CD4-positive, alpha-beta T cell treated with Interleukin-6 at 100 ng/mL for 8 hours (primary cell): ENCODE results near the gene TMEM132E.

Experiments used
- DNase-seq: peaks from one replicate; pipeline ENCODE4 v3.0.0-alpha.2; 2020; ENCODE audit warnings: mixed read lengths, low spot score

The TMEM132E gene

DNA sequence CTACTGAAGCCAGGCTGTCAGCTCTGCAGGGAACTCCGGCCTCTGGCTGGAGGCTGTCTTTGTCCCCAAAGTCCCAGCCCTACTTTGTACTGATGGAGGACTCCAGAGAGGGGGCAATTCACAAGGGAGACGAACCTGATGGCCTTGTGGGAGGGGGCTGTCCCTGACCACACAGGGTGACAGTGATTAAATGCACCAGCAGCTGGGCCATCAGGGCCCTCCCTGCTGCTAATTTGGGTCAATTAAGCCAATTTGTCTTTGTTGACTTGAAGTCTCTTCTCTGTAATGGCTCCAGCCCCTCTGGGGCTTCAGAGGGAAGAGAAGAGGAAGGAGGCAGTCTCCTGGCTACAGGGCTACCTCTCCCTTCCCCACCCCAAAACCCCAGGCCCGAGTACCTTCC is 22.0 kb downstream of the TMEM132E start:
- DNase-seq = no peak

DNA sequence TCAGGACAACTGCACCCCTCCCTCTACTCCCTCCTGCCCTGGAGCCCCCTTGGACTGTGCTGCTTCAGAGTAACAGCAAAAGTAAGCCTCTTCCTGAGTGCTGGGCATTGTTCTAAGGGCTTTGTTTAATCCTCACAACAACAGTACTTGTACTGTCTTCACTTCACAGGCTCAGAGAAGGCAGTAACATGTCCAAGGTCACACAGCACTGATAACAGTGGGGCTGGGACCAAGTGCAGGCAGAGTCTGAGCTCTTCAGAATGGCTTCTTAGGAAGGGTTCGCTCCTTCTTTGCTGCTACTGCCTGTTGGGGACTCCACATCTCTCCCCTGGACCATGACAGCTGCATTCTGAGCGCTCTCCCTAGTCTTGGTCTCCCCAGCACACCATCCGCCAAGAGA is 24.6 kb downstream of the TMEM132E start:
- no peak for DNase-seq

DNA sequence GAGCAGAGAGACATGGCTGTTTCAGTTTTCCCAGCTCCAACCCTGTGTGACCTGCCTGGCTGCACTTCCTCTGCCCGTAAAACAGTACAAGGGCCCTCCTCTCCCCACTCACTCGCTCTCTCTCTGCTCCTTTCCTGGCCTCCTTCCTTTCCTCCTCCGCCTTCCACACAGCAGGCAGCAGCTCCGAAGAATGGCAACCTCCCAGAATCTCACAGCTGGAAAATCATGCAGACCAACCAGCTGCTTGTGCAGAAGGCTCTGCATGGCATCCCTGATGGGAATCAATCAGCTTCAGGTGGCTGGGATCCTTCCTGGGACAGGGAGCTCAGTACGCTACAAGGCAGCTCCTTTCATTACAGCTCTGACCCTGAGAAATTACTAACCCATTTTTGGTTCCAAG is 27.4 kb downstream of the TMEM132E start:
- DNase-seq = no peak

DNA sequence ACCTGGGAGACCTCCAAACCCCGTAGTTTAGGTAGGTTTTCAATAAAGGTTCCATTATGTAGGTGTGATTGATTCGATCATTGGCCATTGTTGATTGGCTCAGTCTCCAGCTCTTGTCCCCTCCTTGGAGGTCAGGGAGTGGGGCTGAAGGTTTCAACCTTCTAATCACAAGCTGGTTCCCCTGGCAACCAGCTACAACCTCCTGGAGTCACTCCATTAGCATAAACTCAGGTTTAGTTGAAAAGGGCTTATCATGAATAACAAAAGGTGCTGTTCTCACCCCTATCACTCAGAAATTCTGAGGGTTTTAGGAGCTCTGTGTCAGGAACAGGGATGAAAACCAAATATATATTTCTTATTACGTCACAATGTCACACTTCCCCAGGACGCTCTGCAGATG is 28.5 kb downstream of the TMEM132E start:
- DNase-seq = no peak

DNA sequence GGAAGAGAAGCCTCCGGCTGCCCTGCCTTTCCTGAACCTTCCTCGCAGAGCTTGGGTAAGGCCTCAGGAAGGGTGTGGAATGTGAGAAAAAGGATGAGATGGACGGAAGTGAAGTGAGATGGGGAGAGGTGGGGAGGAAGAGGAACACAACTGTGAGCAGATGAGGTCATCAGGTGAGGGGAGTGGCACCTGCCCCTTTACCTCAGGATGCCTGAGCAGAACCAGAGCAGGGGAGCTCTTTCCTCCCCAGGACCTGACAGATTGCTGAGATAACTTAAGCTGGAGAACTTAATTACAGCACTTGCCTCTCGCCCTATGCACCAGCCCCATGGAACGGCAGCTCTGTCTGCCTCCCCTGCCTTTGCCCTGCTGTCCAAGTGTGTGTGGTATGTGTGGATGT is 29.8 kb downstream of the TMEM132E start:
- no peak for DNase-seq

DNA sequence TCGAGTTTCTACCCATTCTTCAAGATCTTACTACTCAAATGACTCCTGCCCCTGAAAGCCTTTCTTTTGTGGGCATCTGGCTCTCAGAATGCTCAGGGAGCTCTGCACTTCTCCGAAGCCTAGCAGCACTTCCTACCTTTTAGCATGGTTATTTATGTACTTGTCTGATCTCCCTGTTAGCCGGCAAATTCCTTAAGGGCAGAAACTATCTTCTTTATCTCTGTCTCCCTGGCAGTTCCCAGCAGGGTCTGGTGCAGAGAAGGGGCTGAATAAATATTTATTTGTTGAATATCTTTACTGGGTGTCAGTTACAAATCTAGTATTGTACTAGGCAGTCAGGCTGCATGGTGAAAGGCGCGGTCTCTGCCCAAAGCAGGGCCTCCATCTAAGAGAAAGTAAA is 30.7 kb downstream of the TMEM132E start:
- DNase-seq = no peak

DNA sequence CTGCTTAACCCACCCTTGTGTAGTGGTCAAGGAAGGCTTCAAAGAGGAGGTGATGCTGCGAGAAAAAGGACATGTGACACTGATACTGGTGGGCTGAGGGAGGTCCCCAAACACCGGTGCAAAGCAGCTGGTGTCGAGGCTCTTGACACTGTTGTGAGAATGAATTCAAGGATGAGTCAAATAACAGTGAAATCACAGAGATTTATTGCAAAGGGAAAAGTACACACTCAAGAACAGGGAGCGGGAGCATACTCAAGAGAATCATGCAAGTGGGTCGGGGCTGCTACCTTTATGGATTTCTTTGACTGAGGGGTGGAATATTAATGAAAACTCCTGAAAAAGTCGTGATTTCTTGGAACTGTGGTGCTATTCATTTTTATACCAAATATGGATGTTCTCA is 31.1 kb downstream of the TMEM132E start:
- no peak for DNase-seq

DNA sequence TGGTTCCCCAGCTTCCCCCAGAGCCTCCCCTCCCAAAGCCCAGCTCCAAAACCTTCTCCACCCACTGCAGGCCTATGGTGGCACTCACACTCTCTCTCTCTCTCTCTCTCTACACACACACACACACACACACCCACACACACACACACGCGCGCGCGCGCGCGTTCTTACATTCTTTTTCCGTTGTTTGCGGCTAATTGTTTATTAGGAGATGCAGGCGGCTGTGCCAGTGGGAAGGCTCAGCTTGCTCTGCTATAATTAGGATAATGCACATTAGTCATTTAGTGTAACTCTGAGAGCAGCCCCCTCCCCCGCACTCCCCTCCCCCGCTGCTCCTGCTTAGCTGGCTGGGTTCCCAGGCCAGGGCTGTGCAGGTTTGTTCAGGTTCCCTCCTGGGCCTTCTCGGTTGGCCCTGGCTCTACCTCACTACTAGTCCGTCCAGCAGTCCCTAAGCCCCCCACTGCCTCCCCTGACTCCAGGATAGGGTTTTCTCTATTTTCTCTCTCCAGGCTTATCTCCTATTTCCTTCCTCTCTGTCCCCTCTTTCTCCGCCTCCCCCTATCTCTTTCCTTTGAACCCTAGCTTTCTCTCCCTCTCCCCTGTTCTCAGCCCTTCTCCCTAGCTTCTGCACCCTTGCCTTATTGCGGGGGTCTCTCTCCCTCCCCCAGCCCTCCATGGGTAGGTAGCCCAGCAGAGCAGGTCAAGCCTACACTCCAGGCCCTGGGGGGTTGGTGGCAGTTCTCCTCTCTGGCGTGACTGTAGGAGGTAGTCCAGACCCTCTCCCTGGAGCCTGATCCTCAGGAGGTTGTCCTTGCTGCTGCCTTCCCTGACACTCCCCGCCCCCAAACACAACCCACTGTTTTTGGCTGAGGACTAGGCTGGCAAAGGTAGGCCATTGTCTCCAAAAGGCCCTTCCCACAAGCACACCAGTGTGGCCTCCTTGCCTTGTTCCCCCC is 34.0 kb downstream of the TMEM132E start:
- no peak for DNase-seq

DNA sequence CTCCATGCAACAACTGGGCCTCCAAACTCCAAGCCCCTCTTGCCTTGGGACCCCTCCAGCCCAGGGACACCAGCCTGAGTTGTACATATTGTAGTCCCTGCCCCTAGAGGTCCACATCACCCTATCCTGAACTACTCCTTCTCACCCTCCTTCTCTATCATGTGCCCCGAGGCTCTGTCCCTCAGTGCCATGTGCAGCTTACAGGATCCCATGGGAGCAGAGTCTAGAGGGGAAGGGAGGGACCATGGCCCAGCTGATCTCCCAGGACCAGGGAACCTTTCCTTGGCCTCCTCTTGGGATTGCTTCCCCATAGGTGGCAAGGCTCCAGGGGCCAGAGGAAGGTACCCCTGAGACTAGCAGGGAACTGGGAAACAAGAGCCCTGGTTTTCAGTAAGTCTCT is 35.3 kb downstream of the TMEM132E start:
- no peak for DNase-seq

DNA sequence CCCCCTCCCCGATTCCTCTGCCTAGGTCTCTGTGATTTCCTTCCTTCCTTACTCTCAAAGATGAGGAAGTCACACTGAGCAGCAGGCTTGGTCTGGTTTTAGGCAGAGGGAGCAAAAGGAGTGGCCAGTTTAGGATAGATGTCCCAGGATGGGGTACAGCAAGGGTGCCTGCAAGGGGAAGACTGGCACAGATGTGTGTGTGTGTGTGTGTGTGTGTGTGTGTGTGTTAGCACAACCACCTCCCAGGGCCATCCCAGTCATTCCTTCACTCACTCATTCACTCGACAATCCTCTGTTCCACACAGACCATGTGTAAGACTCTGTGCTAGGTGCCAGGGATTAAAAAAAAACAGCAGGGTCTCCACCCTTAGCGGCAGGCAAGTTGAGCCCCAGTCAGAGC is 35.9 kb downstream of the TMEM132E start:
- DNase-seq = no peak

DNA sequence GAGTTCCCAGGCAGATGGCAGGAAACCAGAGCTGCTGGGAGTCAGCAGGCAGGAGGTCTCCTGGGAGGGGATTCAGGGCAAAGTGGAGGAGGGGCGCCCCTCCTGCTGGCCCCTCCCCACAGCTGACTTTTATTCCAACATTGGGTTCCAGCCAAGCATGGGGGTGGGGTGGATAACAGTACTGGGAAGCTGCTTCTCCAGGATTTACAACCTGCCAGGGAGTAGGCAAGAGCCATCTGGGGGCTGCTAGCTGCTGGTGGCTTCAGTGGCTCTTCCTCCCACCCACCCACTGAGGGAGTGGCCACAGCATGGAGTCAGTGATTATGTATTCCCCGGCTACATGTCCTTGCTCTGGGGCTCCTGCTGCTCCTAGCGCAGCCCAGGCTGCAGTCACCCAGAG is 36.8 kb downstream of the TMEM132E start:
- no peak for DNase-seq

DNA sequence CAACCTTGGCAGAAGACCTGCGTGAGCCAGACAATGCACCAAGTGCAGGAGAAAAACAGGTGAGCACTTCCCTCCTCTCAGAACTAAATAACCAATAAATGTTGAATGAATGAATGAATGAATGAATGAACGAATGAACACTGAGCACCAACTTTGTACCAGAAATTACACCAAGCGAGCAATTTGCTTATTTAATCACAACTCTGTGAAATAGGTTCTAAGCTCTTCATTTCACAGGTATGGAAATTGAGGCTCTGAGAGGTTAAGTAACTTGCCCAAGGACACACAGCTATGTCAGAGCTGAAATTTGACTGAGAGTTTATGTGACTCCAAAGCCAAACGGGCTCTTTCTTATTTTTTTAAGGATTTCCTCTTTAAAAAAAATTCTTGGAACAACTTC is 38.0 kb downstream of the TMEM132E start:
- no peak for DNase-seq

DNA sequence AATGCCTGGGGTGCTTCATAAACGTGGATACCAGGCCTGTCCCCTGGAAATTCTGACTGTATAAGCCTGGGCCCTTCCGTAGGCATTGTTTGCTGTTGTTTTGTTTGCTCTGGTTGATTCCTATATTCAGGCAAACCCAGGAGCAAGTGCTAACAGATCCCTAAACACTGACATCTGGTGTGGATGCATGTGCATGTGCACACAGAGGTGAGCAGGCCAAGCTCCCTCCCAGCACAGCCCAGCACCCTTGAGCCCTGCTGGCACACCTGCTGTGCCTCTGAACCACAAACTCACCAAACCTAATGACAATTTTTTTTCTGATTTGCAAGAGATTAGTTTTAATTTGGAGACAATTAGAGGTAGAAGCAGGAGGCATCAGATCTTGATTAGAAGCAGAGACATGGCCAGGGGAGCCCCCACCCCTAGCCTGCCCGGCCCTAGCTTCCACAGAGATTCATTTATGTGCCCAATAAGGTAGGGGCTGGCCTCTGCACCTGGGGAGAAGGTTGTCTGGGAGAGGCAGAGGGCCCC is 40.4 kb downstream of the TMEM132E start:
- DNase-seq = no peak

DNA sequence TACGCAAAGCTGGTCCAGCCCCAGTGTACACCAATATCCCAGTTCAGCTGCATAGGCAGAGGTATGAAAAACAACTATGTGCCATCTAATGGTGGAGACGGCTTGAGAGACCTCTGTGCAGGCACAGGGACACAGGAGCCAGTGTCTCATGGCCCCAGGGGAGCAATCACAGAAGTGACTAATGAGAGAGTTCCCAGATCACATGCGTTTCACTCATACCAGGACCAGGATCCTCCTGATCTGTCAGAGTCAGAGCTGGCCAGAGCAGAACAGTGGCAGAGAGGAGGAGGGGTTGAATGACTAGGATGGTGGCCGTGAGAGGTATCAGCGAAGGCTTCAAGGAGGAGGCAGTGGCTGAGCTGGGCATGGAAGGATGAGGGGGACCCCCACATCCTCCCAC is 41.1 kb downstream of the TMEM132E start:
- DNase-seq = no peak

DNA sequence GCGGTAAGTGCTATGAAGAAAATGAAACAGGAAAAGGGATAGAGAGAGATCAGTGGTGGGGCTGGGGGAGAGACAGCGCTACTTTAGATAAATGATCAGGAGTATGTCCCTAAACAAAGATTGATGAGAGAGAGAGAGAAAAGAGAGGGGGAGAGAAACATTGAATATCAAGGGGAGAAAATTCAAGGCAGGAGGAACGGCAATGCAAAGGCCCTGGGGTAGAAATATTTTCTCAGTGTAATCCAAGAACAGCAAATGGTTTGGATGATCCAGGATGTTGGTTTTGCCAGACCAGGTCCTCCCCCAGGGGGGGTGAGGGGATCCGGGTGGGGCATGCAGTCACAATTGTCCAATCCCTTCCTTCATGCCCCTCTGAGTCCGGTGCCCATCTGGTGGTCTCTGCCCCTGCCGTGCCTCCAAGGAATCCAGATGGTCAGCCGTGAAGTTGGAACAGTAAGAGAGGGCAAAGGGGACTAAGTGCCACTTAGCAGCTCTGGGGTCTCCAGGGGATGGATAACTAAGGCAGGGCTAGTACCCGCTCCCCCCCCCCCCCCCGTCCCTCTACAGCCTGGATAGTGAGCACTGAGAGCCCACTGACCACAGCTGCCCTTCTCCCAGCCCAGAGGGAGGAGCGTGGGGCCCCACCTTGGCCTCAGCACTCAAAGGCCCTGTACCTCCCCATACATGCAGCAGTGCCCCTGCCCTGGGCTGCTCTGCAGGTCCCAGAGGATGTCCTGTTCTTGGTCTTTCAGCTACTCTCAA is 43.7 kb downstream of the TMEM132E start:
- DNase-seq = no peak

DNA sequence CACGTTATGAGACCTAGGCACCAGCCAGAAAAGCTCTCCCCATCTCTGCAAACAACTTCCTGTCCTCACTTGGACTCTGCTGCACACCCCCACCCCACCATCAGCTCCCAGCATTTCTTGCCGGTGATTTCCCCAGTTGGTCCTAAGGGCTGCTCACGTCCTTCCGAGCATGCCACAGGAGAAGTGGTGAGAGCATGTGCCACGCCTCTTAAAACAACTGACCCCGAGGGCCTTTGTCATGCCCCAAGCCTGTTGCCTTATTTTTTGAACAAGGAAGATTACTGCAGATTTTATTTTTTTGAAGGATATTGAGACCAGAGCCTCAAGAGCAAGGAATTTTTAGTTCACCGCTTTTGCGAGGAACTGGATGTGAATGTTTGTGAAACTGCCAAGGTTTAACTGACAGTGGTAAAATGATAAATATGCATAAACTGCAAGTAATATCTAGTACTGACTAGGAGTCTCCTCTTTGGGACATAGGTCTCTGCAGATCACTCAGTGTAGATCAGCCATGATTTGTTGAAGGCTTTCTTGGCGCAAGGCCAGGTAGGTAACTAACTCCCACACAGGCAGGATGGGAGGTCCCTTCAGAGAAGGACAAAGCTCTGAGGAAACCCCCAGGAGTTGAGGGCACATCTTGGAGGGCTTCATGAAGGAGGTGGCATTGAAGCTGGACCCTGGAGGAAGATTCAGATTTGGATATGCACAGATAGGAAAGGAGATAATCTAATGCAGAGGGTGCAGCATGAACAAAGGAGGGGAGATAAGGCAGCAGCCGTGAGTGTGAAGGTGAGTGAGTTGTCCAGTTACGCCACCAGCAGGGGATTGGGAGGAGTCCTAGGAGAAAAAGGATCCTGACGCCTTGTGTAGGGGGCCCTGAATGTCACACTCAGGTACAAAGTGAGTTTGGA is 44.7 kb downstream of the TMEM132E start:
- DNase-seq = no peak

DNA sequence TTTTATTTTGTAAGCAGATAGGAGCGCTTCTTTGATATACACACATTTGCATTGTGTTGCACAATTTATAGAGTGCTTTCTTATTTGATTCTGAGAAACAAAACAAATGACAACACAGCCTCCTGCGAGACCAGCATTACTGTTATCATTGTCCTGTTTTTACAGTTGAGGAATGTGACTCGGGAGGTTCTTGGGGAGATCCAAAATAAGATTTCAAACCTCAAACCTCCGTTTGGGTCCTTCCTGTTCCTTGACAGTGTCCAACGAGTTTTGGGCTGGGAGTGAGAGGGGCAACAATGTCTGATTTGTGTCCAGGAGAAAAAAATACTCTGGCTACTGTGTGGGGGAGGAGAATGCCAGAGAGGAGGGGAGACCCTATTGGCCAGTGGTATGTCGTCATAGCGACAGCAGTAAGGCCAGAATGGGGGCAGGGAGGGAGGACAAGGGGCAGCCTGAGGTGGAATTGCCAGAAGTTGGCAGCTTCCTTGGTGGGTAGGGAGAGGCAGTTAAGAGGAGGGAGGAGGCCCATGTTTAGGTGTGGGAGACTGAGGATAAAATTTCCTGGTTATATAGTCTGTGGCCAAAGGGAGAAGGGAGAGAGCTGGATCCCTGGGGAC is 45.5 kb downstream of the TMEM132E start:
- no peak for DNase-seq

DNA sequence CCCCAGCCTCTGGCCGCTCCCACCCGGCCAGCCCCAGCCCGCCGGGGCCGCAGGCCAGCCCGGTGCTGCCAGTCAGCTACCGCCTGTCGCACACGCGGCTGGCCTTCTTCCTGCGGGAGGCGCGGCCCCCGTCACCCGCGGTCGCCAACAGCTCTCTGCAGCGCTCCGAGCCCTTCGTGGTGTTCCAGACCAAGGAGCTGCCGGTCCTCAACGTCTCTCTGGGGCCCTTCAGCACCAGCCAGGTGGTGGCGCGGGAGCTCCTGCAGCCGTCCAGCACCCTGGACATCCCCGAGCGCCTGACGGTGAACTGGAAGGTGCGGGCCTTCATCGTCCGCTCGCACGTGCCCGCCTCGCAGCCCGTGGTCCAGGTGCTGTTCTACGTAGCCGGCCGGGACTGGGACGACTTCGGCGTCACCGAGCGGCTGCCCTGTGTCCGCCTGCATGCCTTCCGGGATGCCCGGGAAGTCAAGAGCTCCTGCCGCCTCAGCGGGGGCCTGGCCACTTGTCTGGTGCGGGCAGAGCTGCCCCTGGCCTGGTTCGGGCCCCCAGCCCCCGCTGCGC is 46.8 kb downstream of the TMEM132E start:
- no peak for DNase-seq

DNA sequence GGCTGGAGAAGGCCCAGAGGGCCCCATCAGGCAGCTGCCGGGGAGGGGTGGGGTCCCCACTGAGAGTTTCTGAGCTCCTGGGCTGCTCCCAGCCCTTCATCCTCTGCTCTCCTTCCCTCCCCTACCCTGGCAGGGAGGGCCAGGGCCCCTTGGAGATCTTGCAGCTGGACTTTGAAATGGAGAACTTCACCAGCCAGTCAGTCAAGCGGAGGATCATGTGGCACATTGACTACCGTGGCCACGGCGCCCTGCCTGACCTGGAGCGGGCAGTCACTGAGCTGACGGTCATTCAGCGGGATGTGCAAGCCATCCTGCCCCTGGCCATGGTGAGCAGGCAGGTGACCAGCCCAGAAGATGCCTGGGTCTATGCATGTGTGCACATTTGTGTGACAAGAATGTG is 49.5 kb downstream of the TMEM132E start:
- no peak for DNase-seq

DNA sequence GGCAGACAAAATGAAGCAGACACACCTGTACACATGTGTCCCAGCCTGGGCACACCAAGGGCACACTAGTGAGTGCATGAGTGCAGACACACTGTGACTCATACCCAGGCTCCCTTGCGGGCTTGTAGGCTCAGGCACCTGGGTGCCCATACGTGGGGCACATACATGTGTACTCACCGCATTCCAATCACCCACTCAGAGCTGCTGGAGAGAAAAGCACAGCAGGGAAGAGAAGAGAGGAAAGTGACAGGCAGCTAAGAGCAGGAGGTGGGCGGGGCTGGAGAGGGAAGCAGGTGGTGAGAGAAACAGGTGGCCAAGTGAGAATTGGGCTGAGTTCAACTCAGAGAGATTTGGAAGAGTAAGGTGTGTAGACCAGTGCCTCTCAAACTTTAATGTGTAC is 54.0 kb downstream of the TMEM132E start:
- DNase-seq = no peak

DNA sequence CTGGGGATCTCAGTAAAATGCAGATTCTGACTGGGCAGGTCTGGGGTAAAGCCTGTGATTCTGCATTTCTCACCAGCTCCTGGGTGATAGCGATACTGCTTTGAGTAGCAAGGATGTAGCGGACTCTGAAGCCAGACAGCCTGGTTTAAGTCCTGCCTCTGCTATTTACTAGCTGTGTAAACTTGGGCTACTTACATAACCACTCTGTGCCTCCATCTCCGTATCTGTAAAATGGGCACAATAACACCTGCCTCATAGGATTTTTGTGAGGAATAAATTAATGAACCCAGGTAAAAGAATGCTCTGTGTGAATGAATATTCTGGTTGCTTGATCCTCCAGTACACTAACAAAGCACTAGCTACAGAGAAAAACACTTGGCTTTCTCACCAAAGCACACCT is 54.4 kb downstream of the TMEM132E start:
- no peak for DNase-seq
